Stimulated activated CD8-positive, alpha-beta memory T cell treated with anti-CD3 and anti-CD28 coated beads, Interleukin-7, amount 100 ng/mL, for 1 hour (primary cell): ENCODE results near the gene HYDIN.

Experiments used
- DNase-seq, 2 donors: peaks; one replicate each; pipeline ENCODE4 v3.0.0-alpha.2; 2020; ENCODE audit warnings: low read depth in 2 of 2

HYDIN gene

DNA sequence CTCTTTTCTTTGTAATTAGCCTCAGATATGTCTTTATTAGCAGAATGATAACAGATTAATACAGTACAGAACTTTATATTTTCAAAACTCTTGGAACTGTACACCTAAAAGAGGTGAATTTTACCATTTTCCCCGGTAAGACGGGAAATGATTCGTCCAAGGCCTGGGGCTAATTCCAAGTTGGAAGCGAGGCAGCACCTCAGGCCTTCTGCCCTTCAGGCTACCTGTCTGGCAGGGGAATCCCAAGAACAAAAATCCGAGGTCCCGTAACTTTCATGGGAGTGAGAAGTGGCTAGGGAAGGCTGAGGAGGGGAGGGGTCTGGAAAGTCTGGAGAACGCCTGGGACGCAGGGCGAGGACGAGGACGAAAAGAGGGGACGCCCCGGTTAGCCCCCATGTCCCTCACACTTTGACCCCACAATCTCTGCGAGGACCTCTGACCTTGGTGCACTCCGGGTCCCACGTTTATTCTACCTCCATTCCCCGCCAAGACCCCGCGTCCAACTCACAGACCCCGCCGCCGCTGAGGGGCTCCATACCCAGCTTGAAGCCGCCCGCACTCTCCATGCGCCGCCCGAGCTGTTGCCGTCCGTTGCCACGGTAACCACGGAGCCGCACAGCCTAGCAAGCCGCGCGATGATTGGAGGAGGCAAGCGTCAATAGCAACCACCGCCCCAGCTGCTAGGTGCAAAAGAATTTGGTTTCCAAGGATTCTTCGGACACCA is at the start of gene HYDIN:
Gene HYDIN (minus strand): TSS at position 601 of the 724 bp plus-strand sequence. CDS start 43,827 bp downstream, outside the sequence.
- DNase-seq = no peak

DNA sequence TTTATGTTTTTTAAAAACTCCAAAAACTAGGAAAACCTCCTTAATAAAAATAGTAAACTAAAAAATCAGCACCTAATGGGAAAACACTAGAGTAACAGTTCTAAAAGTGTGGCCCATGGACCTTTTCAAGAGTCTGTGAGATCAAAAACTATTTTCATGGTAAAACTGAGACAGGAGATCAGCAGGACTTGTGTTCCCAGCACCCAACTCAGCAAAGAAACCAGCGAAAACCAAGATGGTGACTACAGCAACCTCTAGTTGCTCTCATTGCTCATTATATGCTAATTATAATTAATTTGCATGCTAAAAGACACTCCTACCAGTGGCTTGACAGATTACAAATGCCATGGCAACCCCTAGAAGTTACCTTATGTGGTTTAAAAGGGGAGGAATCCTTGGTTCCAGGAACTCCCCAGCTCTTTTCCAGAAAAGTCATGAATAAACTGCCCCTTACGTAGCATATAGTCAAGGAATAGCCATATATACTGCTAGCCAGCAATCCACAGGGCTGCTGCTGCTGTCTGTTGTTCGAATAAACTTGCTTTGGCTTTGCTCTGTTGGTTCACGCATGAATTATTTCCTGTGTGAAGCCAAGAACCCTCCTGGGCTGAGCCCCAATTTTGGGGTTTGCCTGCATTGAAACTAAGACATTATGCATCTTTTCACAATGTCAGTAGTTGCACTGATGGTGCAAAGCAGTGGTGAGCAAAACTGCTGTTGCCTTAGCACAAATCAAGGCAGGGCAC is 46.2 kb upstream of the HYDIN start:
- no peak for DNase-seq

DNA sequence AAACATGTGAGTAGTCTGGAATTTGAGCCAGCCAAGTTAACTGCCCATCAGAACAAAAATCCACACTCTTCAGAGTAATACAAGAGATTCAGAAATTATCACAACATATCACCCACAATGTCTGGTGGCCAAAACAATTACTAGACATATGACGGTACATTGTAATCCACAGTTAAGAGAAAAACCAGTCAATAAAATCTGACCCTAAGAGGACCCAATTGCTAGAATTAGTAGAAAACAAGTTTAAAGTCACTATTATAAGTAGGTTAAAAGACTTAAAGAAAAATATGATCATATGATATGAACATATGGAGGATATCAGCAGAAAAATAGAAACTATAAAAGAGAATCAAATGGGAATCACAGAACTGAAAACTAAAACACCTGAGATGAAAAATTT is 42.9 kb upstream of the HYDIN start:
- DNase-seq = no peak

DNA sequence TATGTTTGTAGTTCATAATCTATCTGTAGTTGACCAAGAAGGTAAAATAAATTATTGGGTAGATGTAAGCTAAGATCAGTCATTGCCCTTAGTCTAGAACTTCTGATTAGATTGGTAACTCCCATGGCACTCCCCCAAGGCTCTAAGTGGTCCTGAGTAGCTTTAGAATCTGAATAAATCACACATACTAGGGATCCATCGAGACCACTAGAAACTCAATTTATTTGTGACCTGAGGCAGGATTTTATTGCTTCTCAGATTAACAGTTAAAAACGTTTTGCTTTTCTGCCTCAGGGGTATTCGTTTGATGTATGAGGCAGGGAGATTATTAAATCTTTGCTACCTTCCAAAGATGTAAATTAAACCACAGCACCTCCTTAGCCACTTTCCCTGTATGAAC is 33.8 kb upstream of the HYDIN start:
- no peak for DNase-seq

DNA sequence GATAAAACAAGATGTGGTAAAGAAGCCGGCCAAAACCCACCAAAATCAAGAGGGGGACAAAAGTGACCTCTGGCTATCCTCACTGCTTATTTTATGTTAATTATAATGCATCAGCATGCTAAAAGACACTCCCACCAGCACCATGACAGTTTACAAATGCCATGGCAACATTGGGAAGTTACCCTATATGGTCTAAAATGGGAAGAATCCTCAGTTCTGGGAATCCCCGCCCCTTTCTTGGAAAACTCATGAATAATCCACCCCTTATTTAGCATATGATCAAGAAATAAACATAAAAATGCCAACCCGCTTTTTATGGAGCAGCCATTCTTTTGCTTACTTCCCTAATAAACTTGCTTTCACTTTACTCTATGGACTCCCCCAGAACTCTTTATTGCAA is 33.1 kb upstream of the HYDIN start:
- DNase-seq = no peak

DNA sequence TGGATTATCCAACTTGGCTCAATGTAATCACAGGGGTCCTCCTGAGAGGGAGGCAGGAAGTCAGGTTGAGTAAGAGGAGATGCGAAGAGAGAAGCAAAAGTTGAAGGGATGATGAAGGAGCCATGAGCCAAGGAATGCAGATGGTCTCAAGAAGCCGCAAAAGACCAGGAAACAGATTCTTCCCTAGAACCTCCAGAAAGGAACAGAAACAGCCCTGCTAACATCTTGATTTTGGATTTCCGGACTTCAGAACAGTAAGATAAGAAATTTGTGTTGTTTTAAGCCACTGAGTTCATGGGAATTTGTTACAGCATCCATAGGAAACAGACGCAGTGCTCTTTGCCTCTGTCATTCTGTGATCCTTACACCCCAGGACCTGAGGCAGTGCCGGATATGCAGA is 31.9 kb upstream of the HYDIN start:
- no peak for DNase-seq

DNA sequence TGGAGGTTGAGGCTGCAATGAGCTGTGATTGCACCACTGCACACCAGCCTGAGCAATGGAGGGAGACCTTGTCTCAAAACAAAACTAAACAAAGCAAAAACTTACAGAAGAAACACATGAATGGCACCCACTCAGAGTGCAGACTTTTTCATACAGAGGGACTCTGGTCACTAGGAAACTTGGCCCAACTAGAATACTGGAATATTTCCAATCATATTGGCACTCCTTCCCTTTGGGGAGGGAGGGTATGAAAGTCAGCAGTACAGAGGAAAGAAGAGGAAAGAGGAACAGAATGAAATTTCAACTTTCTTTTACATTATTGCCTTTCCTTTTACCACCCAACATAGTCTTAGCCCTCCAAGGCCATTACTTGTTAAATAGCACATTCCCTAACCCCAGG is 30.5 kb upstream of the HYDIN start:
- no peak for DNase-seq

DNA sequence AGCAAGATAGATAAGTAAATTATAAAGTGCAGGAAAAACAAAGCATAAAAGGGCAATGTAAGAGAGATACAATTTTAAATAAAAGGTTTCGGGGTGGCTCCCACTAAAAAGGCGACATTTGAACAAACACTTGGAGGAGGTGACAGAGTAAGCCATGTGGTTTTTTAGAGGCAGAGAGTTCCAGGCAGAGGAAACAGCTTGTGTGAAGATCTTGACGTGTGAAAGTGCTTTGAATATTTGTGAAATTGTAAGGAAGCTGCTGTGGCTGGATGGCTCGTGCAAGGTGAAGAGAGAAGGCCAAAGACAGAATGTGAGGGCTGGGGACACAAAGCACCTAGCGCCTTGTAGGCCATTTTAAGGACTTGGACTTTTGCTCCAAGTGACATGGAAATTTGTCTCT is 28.6 kb upstream of the HYDIN start:
- DNase-seq = no peak

DNA sequence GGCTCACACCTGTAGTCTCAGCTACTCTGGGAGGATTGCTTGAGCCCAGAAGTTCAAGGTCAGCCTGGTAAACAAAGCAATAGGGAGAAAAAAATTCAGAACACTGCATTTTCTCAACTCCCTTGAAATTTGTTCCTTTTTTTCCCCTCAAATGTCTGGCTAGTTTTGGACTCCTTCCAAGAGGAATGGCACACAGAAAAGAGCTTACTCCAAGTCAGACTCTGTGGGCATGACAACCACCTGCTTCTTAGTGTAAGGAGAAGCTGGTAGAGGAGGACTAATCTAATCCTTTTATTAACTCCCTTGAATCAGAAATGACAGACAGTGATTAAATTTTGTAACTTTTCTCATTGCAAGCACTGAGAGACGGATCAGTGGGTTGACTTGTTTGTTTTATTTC is 27.9 kb upstream of the HYDIN start:
- DNase-seq = no peak

DNA sequence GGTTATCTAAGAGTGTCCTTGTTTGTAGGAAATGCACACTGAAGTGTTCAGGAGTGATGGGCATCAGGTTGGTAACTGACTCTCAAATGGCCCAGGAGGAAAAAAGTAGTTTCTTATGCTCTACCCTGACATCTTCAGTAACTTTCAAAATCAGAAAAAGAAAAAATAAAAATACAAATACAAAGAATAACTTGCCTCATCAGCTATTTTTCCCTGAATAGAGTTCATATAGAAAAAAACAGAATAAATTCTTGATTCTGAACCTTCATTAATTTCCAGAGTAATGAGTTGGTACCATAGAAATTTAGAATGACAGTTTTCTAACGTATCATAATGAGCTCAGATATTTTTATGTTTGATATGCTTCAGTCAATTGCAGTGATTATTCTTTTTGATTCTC is 27.2 kb upstream of the HYDIN start:
- no peak for DNase-seq

DNA sequence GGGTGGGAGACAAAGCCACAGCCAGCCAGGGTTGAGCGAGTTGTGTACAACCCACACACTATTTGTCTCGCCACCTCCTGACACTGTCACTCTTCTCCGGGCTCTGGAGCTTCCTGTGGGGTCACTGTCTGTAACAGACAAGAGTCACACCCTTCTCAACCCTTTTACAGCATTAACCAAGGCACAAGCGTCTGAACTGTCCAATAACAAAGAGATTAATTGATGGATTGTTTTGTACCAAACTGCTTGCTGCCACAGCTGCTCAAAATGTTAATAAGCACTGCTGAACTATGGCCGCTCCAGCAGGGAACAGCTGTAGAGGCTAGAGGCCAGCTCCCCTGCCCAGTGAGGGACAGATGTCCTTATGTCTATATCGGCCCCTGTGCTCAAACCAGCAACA is 25.2 kb upstream of the HYDIN start:
- no peak for DNase-seq

DNA sequence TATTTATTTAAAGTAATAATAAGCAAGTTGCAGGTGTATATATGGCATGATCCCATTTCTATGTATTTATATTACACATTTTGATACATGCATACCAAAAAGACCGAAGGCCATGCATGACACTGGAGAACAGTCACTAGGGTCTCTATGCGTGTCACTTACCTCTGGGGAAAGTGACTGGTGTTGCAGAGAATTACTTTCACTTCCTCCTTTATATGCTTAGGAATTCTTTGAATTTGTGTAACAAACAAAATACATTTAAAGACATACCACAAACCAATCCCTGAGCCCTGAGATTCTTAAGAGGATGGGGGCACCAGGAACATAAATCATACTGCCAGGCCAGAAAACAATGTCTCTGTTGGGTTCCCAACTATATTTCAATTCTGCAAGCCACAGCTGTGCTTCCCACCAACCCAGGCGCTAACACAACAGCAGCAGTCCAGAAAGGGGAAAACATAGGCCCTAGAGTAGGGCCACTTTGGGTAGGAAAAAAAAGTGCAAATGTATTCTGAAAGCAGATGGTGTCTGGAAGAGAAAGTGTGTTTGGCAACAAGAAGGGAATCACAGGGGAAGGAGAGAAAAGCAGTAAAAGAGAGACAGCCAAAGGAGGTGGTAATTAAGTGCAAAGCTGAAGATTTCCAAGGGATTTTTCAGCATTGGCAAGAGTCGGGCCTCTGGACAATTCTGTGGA is 24.5 kb upstream of the HYDIN start:
- DNase-seq = no peak

DNA sequence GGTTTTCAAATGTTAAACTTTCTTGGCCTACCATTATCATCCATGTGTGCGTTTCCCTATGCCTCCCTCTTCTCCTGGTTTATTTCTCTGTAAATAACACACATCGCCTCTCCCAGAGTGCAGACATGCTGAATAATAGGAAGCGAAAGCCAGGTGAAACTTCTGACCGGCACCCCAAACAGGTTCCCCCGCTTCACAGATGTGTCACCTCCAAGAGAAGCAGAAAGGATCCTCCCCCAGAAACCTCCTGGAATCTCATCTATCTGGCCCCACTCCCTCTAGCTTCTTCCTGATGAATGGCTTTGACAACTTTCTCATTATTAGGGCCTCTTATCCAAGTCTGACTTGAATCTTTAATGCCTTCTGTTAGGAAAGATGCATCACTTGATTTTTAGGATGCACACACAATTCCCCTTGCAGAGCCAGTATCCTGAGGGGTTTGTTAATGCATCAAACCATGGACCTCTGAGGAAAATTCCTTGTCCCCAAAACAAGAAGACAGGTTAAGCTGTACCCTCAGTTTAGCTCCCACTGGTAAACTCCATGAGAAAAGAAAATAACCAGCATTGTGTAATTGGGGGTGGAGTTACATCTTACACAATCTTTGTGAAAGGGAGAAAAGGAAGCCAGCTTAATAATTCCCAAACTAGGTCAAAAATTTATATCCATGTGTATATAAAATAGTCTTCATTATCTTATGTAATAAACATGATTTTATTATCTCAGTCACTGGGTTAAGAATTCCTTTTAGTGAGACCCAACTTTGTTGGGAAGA is 20.1 kb upstream of the HYDIN start:
- DNase-seq = no peak

DNA sequence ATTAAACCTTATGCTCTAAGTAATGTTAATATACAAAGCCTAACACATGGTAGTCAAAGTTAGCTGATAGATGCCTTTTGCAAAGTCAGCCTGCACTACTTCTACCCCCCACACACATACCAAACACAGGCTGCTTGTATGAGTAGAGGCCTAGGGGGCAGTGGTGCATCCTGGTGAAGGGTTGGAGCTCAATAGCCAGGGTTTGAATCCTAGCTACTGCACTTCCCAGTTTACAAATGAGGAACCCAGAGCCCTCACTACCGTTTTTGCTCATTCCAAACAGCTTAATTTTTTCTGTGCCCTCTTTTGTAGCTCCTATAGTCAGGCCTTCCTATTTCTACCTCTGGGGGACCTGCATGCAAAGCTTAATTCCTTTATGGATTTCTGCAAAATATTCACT is 18.9 kb upstream of the HYDIN start:
- no peak for DNase-seq

DNA sequence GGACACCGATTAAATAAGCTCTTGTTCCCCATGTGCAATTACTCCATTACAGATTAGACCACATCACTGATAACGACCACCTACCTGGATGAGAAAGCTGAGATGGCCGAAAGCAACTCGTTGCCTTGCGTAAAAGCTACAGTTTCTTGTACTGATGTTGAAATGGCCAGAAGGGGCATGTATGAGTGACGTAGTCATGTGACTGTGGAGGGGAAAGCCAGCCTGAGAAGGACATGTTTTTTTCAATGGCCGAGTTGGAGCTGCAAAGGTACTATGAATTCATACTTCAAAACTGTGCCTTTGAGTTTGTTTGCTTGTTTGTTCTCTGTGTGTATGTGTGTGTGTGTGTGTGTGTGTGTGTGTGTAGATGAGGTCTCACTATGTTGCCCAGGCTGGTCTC is 17.0 kb upstream of the HYDIN start:
- no peak for DNase-seq

DNA sequence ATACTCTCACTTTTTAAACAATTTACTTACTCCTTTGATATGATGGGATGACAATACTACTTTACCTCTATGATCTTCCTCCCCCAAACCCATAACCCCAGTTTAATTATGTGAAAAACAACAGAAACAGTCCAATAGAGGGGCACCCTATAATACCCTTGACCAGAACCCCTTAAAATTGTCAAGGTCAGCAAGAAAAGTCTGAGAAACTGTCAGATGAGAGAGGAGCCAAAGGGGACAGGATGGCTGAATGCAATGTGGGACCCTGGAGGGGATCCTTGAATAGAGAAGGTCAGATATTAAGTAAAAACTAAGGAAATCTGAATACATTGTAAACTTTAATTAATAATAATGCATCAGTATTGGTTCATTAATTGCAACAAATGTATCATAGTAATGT is 15.8 kb upstream of the HYDIN start:
- no peak for DNase-seq

DNA sequence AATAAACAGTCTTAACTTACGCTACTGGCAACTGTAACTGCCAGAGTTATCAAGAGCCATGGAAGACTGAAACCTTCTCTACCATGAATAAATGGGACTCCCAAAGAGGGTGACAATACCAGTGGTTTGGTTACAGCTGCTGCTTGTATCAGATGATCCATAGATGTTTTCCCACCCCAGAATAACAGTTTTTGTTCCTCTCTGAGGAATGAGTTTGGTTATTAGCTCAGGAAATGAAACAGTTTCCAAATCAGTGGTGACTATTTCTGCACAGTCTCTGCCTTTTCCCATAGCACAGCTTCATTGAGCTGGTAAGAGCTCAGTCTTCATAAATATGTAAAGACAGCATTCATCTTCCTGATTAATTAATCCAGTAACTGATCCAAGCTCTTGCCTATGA is 14.0 kb upstream of the HYDIN start:
- no peak for DNase-seq

DNA sequence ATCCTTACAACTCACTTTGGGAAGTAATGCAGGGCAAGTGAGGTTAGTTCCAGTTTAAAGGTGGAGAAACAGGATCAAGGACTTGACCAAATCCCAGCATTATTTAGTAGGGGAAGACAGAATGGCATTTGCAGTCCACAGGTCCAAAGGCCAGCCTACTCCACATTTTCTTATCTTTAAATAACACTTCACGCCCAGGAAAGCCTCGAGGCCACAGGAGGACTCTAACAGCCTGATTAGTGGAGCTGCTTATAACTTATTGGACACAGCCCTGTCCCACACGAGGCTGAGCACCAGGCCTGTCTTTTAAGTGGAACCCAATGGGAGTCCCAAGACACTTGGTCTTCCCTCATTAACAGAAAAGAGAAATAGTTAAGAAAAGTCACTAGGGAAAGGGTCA is 12.1 kb upstream of the HYDIN start:
- DNase-seq = no peak

DNA sequence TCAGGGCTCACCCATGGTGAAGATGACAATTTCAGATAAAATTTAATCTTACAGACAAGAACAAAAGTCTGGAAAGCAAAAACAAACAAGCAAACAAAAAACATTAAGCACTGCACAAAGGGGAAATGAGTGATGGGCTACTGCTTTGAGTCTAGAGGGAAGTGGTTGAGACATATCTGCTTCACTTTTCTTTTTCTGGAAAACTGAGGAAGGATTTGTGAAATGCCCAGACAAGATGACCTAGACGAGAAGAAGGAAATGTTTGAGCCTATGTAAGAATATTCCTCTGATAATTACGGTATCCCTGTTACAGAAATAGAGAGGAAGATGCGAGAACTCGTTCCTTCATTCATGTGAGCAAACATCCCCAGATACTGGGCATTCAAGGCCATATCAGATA is 11.5 kb upstream of the HYDIN start:
- no peak for DNase-seq

DNA sequence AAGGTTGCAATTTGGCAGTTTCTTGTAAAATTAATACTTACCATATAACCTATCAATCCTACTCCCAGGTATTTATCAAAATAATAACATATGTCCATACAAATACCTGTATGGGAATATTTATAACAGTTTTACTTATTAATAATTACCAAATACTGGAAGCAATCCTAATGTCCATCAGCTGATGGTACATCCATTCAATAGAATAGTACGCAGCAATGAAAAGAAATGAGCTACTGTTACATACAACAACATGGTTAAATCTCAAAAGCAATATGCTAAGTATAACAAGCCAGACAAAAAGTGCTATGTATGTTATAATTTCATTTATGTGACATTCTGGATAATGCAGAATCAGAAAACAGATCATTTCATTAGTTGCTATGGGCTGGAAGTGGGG is 1.2 kb downstream of the HYDIN start:
- DNase-seq = no peak

DNA sequence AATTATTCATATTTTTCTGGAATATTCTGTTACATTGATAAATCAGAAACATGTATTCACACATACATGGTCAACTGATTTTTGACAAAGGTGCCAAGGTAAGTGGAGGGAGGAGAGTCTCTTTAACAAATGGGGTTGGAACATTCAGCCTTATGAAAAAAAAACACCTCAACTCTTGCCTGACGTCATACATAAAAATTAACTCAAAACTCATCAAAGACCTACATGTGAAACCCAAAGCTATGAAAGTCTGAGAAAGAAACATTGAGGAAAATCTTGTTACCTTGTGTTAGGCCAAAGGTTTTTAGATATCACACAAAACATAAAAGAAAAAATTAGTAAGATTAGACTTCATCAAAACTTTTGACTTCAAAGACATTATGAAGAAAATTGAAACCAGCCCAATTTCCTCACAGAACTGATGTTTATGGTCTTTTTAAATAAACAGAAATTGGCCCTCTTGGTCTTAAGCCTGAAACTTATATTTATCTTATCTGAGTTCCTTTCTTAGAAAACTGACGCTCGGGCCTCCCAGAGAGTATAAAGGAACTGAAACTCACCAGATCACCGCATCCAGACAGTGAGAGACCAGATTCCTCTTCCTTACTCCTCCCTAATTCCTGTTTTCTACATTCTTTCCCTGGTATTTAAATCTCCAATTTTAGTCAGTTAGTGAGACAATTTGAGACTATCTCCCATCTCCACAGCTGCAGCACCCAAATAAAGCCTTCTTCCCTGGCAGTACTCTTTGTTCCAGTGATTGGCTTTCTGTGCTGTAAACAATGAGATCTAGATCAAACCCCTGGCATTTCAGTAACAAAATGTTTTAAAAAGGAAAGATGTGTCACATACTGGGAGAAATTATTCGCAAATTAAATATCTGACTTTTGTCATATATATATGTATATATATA is 4.0 kb downstream of the HYDIN start:
- no peak for DNase-seq
